ENCODE results near the gene MED27.
"Not testable (repeated sequence)": the region's sequence is repeated elsewhere in the genome, so short reads cannot be mapped to it uniquely, and the experiment has no call there.

The MED27 gene

DNA sequence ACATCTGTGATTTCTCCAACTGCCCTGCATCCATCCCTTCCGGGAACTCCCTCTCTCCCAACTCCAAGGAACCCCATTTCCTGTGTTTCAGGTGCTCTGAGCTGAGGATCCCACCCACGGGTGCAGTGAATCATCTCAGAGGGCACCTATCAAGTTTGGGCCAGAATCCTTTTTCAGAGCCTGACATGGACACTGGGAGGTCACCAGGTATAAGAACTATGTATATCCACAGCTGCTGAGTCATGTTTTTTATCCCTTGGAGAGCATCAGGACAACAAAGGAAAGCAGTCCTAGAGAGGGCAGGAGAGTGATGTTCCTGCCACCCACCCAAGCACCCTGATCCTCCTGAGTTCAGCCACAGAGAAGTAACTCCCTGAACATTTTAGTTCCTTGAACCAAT is 3.8 kb downstream of the MED27 start:
- no peak for DNase-seq

DNA sequence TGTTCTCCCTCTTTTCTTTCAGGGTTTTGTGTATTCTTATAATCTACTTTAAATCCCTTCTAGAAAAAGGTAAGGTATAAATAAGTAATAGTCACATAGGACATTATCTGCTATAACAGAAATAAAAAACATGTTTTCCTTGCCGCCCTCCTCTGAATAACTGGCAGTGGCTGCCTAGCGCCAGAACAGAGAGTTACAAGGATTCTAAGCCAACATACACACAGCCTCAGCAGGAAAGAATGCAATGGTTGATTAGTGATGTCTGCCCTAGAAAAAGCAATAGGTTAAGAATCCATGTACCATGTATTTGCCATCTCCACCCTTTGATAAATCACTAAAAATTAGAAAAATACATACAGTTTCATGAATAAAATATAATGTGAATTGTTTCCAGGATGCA is 4.9 kb downstream of the MED27 start:
- DNase-seq = no peak

DNA sequence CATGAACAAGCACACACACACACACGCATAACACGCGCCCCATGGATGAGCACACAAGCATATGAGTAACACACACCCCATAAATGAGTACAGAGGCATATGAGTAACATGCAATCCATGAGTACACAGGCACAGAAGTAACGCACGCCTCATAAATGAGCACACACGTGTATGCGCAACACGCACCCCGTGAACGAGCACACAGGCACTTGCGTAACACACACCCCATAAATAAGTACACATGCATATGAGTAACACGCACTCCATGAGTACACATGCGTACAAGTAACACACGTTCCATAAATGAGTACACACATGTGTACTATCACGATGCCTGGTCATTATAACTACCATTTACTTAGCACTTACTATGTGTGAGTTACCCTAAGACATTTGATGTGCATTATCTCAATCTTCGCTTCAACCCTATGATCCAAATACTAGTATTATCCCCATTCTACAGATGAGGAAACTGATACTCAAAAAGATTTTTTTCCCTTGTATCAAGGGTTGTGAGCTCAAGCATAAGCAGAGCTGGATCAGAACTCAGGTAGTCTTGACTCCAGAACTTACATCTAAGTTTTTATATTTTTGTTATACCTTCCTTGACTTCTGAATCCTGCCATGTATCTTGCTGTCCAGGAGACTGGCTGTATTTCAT is 7.7 kb downstream of the MED27 start:
- no peak for DNase-seq

DNA sequence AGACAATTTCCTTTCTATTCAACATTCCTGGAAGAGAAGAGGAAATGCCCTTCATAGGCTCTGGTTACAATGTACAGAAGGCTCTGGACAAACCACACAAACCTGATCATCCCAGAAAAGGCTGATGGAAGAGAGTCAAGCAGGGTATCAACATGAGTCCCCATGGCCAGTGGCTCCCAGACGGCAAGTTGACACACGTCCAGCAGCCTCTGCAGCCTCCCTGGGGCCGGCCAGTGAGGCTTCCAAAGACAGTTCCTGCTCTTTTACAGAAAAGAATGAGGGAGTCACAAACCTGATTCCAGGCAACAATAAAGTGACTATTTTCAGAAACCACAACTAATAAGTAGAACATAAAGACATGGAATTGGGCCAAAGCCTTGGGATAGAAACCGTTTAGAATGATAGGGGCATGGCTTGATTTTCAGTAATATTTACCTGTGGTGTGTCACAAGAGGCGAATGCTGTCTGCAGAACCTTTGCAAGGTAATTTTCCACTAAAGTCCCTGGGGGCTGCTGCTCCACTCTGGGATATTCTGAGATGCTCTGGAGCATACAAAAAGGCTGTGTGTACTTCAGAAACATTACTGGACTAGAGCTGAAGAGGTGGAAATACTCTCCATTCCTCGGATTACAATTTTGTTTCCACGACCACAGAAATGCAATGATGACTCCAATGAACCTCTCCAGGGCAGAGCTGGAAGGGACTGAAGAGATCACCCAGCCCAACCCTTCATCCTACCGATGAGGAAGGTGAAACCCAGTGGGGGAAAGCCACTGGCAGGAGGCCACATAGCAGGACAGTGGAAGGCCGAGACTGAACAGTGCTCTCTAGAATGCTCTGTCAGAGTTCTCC is 10.4 kb downstream of the MED27 start:
- no peak for DNase-seq

DNA sequence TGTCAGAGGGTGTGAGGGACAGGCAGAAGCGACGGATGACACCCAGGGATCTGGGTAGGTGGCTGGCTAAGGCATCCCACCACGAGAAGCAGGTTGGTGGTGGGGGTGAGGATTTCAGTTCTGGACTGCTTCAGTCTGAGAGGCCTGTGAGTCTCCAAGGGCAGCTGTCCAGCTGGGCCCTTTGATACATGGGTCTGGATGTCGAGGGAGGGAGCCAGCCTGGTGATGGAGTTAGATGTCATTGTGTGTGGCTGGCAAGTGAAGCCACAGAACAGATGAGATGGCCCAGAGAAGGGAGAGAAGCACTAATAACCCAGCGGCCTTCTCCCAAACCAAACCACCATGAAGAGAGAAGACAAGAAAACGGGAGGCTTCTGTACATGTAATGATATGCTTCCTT is 11.1 kb downstream of the MED27 start:
- DNase-seq = no peak

DNA sequence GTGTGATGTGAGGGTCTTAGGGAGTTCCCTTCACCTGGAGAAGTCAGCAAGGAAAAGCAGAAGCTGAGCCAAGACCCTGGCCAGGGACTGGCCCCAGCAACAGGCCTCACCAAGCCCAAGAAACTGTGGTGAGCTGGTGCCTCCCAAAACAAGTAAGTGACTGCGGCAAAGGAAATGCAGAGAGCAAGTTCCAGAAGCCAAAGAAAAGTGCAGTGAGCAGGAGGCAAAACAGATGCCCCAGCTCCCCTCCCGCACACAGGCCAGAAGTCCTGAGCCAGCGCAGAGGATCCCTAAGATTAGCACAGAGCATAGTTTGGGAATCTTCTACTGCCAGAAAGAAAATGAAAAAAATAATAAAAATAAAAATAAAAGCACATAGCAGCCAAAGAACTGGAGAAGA is 13.2 kb downstream of the MED27 start:
- no peak for DNase-seq

DNA sequence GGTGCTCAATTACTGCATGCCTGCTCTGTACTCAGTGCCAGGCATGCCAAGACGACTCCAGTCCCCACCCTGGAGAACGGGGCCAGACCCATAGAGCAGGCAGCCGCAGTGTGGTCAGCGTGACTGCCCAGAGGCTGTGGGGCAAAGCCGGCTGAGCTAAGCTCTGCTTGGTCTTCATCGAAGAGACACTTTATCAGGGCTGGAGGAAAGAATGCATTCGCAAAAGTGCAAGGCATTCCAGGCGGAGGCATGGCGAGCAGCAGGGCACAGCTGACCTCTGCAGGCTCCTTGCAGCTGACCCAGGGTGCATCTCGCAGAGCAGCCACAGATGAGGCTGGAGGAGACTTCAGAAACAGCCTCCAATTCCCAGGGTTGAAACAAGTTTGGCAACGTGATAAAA is 13.6 kb downstream of the MED27 start:
- DNase-seq = no peak

DNA sequence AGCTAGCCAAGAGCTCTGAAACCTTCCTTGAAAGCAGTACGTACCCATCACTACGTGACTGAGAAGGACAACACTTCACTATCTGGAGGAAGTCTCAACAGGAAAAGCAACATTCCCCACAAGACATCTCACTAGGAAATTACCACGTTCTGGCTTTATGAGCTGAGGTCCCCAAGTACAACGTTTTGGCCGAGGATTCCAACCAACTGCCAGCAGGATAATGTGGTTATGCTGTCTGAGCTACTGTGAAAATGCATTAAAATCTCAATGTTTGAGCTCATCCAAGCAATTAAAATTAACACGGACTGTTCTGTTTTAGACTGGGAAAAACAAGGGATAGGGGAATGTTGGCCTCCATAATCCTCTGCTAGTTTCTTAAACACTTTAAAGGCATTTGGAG is 16.4 kb downstream of the MED27 start:
- no peak for DNase-seq

DNA sequence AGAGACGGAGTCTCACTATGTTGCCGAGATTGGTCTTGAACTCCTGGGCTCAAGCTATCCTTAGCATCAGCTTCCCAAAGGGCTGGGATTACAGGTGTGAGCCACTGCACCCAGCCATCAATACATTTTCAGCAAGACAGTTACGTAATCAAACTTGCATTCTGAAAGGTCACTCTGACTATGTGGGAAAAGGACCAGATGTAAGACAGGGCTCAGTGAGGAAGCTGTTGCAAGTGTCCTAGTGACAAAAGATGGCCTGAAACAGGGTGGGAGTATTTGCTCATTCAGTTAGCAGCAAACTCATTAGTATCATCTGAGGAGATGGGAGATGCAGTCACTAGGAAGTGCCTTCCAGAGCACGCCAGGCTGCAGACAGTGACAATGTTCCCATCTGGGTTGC is 16.9 kb downstream of the MED27 start:
- no peak for DNase-seq

DNA sequence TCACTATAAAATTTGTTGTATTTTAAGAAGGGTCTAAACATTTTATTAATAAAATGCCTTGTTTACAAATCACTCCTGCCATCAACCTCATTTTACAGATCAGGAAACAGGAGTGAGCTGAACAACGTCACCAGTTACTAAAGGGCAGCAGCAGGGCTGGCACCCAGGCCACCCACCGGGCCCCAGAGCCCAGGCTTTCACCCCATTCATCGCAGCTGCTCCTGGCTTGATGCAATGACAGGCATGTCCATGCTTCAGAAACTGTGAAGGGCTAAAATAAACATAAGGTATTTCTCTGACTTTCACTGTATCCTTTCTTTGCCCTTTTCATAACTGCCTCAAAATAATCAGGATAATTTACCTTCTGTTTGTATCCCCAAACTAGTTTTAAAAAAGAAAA is 18.1 kb downstream of the MED27 start:
- no peak for DNase-seq

DNA sequence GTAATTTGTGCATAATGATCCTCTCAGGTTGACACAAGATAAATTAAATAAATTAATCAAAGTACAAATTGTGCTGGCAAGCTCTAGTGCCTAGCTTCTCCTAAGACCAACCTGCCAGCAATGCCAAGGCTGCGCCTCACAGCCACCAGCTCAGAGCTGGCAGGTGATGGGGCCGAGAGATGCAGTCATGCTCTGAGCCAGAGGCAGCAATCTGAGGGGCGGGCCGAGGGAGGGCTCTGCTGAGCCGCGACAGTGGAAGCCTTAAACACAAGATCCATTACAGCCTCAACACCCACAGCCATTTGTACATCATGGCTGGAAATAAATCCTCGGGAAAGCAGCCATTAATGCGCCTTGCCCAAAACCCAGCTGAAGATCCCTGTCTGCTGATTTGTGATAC is 20.3 kb downstream of the MED27 start:
- no peak for DNase-seq

DNA sequence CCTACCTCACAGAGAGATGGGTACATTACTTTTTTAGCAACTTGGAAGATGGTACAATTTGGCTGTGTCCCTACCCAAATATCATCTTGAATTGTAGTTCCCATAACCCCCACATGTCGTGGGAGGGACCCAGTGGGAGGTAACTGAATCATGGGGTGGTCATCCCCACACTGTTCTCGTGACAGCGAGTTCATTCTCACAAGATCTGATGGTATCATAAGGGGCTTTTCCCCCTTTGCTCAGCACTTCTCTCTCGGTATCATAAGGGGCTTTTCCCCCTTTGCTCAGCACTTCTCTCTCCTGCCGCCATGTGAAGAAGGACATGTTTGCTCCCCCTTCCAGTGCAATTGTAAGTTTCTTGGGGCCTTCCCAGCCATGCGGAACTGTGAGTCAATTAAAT is 21.4 kb downstream of the MED27 start:
- not testable (repeated sequence) for DNase-seq

DNA sequence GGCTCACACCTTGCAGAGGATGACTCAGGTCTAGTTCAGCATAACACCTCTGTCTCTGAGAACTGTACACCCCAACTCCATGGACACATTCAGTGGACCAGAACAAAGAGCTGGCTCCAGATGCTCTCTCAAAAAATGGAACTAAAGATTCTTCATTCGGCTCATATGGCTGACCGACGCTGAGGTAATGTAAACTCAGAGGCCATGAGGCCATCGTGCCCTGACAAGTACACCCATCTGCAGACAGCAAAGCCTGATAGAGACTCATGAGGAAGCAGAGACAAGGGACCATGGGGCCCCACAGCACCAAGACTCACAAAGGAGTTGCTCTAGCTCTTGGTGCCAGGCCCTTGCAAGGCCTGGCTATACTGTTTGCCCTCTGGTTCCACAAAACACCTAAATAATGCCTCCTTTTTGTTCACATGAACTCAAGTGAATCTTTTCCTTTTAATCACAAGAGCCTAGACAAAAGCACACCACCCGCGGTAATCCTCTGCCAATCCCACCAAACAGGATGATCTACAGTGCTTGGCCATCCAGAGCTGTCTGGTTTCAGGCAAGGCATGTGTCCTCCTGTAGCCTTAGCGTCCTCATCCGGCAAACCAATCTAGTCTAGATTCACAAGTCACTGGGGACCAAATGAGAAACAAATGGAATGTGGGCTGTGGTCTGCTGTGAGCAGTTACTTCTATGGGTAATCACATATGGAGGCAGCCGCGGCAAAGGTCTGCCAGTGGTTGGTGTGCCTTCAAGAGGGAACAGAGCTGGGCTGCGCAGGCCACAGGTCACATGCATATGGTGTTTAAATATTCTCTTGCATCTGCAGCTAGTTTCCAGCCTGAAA is 22.7 kb downstream of the MED27 start:
- DNase-seq = no peak

DNA sequence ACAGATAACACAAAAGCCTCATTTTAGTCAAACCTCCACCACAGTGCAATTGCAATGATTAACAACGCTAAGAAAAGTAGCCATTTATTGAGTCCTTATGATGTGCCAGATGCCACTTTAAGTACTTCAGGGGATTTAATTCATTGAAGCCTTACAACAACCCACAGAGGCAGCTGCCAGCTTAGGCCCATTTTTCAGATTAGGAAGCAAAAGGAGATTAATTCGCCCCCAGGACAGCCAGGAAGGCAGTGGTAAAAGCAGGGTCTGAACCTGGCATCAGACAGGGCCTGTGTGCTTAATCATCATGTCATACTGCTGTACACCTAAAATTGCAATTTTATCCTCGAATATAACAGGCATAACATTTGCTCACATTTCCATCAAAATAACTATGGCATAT is 23.9 kb downstream of the MED27 start:
- no peak for DNase-seq

DNA sequence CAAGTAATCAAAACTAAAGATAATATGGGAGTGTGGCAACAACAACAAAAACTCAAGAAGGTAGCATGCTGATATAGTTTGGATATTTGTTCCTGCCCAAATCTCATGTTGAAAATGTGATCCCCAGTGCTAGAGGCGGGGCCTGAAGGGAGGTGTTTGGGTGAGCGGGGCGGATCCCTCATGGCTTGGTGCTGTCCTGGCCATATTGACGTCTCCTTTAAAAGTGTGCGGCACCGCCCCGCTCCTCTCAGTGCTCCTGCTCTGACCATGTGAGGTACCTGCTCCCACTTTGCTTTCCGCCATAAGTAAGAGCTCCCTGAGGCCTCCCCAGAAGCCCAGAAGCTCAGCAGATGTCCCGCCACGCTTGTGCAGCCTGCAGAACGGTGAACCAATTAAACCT is 25.6 kb downstream of the MED27 start:
- DNase-seq = no peak

DNA sequence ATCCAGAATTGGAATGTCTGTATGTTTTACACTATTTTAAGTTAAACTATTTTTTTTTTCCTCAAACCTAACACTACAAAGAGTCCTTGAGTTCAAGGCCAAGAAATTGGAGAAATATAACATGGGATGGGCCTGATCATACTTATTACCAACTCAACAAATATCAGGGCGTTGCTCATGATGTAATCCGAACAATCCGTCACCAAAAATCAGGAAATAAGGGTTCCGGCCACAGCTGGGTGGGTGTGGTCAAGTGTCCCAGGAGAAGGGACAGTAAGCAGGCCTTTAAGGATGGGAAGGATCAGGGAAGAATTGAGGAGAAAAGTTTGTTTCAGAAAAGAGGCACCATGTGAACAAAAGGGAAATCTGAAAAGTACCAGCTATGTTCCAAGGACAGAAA is 29.8 kb downstream of the MED27 start:
- no peak for DNase-seq

DNA sequence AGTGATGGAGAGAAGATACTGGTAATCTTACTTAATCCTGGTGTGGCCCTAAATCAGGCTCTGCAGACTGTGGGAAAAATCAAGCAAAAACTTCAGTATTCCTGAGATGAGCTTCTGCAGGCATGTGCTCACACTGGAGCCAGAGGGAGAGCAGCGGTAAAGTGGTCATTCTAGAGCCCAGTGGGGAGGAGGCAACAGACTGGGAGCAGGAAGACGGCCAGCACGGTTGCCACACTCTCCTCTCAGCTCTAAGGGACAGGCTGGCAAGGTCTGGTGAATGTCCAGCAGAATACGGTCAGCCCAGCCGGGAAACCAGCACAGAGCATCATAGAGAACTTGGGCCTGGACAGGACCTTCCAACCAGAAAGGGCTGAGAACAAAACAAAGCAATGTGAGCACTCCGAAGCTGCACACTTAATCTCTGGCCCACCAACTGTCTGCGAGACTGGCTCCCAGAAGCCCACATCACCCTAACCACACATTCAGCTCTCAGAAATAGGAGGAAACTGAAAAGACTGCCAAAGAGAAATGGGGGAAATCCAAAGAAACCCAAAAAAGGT is 30.3 kb downstream of the MED27 start:
- no peak for DNase-seq

DNA sequence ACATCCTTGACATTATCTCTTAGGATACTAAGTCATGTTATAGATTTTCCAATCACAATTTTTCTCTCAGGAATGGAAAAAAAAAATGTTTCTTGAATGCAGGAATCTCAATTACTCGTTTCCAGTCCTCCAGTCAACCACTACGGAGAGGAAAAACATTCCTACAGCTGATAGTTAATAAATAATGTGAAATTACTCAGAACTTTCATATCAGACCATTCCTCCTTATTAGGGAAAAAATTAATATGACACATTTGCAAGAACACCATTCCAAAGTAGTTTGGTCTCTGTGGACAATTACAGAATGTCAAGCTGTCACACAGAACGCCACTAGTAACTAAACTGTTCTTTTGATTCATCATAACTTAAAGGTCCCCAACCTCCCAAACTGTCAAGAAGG is 31.5 kb downstream of the MED27 start:
- DNase-seq = no peak

DNA sequence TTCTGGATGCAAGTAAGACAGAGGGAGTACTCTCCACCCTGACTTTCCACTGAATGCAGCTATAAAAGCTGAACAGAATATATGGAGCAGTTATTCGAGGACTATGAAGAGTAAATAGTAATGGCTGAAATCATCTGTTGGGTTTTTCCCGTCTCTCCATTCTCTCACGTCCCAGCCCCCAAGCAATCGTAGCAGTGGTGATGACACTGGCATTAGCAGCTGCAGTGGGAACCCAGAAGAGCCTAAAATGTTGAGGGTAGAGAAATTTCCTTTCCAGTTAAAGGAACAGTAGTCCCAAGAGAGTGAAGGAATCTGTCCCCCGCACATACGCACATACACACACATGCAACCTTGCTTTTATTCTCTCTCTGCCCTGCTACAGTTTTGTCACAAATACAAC is 33.2 kb downstream of the MED27 start:
- no peak for DNase-seq

DNA sequence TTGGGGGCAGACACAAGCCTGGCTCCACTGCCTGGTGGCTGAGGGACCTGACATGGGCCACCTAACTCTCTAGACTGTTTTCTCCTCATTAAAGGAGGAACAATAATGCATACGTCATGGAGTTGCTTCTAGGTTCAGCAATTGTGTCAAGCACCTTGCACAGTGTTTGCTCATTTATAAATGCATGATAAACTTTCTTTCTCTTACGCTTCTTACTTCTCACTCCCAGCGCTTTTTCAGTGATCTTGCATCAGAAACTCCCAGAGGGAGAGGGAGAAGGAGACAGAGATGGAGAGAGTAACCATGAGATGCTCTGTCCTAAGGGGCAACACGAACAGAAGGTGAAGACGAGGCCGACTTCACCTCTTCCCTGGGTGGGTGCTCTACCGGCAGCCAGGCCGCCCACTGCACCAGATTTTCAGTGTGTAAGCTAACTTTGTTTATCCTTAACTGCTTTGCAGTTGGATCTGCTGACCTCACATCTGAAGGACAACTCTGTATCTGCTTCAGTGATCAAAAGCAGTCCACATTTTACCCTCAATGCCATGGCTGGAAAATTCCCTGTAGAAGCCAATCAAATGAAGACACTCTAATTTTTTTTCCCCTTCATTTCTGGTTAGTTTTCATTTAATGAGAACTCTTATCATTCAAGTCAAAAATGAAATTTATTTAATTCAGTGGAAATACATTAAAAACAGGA is 35.3 kb downstream of the MED27 start:
- DNase-seq = no peak

DNA sequence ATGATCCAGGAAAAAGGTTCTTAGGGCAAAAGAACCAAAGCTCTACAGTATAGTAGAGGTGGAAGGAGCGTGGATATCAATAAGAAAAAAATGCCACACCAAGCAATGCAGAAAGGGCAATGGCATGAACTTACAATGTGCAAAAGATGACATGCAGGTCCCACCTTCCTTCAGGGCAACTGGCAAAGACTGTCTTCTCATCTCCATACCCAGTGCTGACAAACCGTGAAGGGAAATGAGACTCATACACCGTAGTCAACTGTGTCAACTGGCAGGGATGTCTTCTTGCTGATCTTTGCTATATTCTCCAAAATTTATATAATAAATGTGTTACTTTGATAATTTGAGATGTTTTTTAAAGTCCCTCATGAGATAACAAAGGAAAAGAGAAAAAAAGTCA is 36.0 kb downstream of the MED27 start:
- no peak for DNase-seq

DNA sequence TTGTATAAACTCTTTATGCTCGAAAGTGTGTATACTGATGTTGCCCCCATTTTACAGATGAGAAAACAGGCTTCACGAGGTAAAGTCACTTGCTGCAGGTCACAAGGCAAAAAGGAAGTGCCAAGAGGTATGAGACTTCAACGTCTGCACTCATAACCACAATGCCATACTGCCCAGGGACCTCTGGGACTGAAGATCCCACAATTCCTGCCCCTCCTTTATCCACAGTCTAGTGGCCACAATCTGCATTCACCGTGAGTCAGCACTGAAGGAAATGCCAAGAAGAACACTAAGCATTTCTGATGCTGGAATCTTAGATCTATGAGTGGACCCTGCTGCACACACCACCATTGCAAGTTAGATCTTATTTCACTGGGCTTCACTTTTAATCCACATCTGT is 37.3 kb downstream of the MED27 start:
- no peak for DNase-seq

DNA sequence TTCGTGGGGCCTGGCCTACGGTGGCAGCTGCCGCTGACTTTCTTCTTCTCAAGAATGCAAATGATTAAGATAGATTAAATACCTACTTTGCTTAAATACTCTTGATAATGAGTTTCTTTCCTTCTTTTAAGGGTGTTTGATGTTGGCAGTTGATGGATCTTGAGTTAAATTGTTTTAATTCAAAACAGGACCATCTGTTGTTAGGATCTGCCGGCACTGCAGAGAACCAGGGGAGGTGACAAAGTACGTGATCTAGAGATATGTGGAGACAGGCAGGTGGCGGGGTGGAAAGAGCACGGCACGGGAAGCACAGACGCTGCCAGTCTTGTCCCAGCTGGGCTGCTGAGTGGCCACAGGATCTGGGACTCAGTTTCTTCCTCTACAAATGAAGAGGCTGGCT is 37.9 kb downstream of the MED27 start:
- no peak for DNase-seq
